ENCODE results near the gene CNFN.

Gene CNFN

DNA sequence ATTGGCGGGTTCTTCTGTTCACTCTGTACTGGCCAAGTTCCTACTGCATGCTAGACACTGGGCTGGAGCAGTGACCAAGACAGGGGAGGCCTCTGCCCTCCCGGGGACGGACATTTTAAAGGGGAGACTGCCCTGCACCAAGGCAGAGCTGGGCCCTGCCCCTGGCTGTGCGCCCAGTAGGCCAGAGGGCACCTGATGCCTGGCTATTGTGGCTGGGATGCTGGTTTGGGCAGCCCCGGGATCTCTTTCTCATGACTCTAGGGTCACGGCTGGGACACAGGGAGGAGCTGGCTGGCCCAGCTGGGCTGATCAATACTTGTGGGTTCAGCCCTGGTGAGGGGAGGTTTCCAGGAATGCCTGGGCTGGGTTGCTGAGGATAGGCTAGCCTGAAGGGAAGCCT lies 19.4 kb upstream of the CNFN start:
- TF ChIP-seq, protein P1, sequence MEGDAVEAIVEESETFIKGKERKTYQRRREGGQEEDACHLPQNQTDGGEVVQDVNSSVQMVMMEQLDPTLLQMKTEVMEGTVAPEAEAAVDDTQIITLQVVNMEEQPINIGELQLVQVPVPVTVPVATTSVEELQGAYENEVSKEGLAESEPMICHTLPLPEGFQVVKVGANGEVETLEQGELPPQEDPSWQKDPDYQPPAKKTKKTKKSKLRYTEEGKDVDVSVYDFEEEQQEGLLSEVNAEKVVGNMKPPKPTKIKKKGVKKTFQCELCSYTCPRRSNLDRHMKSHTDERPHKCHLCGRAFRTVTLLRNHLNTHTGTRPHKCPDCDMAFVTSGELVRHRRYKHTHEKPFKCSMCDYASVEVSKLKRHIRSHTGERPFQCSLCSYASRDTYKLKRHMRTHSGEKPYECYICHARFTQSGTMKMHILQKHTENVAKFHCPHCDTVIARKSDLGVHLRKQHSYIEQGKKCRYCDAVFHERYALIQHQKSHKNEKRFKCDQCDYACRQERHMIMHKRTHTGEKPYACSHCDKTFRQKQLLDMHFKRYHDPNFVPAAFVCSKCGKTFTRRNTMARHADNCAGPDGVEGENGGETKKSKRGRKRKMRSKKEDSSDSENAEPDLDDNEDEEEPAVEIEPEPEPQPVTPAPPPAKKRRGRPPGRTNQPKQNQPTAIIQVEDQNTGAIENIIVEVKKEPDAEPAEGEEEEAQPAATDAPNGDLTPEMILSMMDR (IDR thresholded peaks at IDR 0.05; ENCODE audit: low read depth, low read length): no peak
- DNase-seq (ENCODE audit: extremely low read depth, low read depth): no peak

DNA sequence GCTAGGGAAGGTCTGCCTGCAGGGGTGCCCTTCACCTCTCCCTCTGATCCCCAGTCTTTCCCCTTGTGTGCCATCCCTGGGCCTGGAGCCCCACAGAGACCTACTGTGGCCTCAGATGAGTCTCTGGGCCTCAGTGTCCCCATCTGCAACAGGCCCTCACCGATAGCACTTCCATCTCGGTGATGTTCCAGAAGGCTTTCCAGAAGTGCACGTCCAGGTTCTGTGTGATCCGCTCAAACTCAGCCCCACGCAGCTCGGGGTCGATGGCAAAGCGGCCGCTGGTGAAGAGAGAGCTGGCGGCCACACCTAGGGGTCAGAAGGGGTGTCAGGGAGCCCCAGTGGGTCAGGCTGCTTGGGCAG lies 17.7 kb upstream of the CNFN start:
- DNase-seq (ENCODE audit: extremely low read depth, low read depth): no peak
- TF ChIP-seq, protein P1 (IDR thresholded peaks at IDR 0.05; ENCODE audit: low read depth, low read length): no peak

DNA sequence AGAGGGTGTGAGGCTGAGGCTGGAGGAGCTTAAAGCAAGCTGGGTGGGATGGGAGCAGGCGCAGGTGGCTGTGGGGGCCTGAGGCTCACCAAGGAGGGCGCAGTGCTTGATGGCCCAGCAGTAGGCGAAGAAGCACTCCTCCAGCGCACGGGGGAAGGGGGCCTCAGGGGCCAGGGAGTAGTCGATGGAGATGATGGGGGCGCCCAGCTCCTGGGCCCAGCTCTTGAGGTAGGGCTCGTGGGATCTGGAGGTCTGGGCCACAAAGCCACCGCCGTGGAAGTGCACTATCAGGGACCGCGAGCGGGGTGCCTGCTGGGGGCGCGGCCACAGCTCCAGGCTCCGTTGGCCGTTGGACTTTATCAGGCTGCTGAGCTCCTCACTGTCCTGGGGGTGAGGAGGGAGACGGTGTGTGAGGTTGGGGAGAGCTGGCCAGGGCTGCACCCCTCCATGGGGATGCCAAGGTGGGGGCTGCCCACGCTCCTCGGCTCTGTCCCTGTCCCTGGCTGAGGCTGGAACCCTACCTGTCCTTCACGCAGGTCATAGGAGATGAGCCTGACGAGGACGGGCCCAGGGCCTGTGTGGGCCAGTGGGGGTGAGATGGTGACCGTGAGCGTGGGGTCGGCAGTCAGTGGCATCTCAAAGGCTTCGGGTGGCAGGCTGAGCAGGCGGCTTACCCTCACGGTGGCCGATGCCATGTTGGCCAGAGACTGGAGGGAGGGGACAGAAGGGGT lies 17.2 kb upstream of the CNFN start:
- DNase-seq (ENCODE audit: extremely low read depth, low read depth): no peak
- TF ChIP-seq, protein P1 (IDR thresholded peaks at IDR 0.05; ENCODE audit: low read depth, low read length): no peak

DNA sequence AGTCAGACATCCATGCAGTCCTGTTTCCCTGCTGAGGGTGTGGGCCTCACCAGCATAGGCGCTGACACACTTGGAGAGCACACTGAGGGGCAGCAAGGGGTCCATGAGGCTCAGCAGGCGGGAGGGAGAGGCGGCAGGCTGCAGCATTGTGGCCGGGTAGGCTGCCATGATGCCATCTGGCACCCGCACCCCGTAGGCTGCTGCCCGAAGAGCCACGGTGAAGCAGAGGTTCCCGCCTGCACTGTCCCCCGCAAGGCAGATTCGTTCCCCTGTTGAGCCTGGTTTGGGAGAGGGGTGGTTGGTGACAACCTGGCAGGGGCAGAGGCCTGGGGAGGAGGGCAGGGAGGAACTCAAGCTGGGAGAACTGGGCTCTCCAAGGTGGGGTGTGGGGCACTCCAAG lies 16.0 kb upstream of the CNFN start:
- TF ChIP-seq, protein P1 (IDR thresholded peaks at IDR 0.05; ENCODE audit: low read depth, low read length): no peak
- DNase-seq (ENCODE audit: extremely low read depth, low read depth): no peak

DNA sequence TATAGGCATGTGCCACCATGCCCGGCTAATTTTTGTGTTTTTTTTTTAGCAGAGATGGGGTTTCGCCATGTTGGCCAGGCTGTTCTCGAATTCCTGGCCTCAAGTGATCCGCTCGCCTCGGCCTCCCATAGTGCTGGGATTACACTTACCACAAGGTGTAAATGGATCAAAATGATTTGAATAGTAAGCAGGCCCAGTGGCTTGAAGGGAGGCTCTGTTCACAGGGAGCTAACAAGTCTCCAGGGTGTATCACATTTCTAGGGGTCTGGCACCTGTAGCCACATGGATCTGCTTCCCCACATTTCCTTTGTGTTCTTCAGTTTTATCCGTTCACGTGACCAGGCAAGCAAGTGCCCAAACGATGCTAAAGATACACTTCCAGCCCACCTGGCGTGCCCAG lies 13.5 kb upstream of the CNFN start:
- TF ChIP-seq, protein P1 (IDR thresholded peaks at IDR 0.05; ENCODE audit: low read depth, low read length): no peak
- DNase-seq (ENCODE audit: extremely low read depth, low read depth): no peak

DNA sequence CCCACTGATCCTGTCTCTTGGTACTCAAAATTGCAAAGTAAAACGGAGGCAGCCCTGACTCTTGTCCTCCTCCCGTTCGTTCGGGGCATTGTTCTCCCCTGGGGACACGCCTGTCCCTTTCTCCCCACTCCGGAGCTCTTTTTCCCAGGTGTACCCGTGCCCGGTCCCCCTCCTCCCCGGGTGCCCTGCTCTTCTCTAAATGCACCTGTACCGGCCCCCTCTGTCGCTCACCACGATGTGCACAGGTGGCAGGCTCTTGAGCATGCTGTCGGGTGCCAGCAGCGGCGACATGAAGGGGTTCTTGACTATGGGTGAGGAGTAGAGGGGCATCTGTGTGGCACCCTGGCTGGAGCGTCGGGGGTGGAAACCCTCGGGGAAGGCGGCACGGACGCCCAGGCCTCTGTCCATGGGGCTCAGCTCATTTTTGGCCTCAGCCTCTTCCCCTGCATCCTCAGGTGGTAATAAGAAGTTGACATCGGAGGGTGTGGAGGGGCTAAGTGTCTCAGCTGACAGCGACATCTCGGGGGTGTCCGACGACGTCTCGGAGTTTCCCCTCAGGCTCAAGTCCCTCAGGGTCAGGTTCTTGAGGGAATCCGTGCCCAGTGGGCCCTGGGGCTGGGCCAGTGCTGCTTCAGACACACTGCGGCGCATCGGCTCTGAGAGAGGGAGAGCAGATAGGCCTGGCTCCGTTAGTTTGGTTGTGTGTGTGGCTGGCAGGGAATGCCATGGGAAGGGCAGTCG lies 12.4 kb upstream of the CNFN start:
- TF ChIP-seq, protein P1 (IDR thresholded peaks at IDR 0.05; ENCODE audit: low read depth, low read length): no peak
- DNase-seq (ENCODE audit: extremely low read depth, low read depth): no peak
